Measurements from ENCODE around the gene ARHGAP27. TPM values are rescaled to one million over a fixed set of nuclear protein-coding genes. Genes with fewer than 3 reads are reported as not detected.

ARHGAP27 gene
- total RNA-seq, 1 donor from 2014 or later: 75.7 TPM

DNA sequence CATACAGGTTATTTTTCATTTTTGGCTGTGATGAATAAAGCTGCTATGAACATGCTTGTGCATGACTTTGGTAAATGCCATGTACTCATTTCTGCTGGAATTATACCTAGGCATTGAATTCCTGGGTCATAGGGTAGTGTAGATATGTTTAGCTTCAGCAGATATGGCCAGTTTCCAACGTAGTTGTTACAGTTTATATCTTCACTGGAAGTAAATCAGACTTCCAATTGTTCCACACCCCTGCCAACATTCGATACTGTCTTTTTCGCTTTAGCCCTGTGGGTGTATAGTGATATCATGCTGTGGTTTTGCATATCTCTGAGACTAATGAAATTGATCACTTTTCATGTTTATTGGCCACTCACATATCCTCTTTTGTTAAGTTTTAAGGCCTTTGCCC, 50.4 kb downstream of the ARHGAP27 start:
- intact Hi-C loops (cut with micrococcal nuclease): no loop called here
- Mint-ChIP-seq H3K4me3 (no peak overlapping the region), H3K4me1 (peaks cover 17% of the 10 kb centered on the region), H3K27ac (no peak overlapping the region), H3K9me3 (no peaks in the 10 kb centered on the region), H3K27me3 (no peaks in the 10 kb centered on the region), H3K36me3 (ENCODE audit: low read depth) (no peaks in the 10 kb centered on the region)
- ChIA-PET POLR2A (interaction anchor here (0.6 to 2.9 kb wide), 4 partner anchors 25 to 319 kb away, joined by 4 to 15 read pairs (median 4); partner anchors contain the start of gene MAP3K14), CTCF (interaction anchor here (0.9 to 1.6 kb wide), 3 partner anchors 70 to 162 kb away, joined by 3 to 7 read pairs (median 4); no protein-coding TSS in a partner anchor)
- DNase-seq (no peak), ATAC-seq (ENCODE audit: low read depth) (no peak)
- TF ChIP-seq, protein P1, sequence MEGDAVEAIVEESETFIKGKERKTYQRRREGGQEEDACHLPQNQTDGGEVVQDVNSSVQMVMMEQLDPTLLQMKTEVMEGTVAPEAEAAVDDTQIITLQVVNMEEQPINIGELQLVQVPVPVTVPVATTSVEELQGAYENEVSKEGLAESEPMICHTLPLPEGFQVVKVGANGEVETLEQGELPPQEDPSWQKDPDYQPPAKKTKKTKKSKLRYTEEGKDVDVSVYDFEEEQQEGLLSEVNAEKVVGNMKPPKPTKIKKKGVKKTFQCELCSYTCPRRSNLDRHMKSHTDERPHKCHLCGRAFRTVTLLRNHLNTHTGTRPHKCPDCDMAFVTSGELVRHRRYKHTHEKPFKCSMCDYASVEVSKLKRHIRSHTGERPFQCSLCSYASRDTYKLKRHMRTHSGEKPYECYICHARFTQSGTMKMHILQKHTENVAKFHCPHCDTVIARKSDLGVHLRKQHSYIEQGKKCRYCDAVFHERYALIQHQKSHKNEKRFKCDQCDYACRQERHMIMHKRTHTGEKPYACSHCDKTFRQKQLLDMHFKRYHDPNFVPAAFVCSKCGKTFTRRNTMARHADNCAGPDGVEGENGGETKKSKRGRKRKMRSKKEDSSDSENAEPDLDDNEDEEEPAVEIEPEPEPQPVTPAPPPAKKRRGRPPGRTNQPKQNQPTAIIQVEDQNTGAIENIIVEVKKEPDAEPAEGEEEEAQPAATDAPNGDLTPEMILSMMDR (IDR thresholded peaks at IDR 0.05): no peak

- DNase-seq (no peak), ATAC-seq (ENCODE audit: low read depth) (no peak)
- no peaks in the 10 kb centered on the region for H3K9me3 Mint-ChIP-seq
- TF ChIP-seq, protein P1 (IDR thresholded peaks at IDR 0.05): no peak
- CTCF ChIA-PET: interaction anchor here (1.3 kb wide), 1 partner anchor 104 kb away, joined by 8 read pairs; no protein-coding TSS in a partner anchor
- POLR2A ChIA-PET: interaction anchor here (2.9 kb wide), 1 partner anchor 64 kb away, joined by 15 read pairs; the partner anchor contains the start of gene MAP3K14
- no peaks in the 10 kb centered on the region for H3K27me3 Mint-ChIP-seq
- H3K4me1 Mint-ChIP-seq: peaks cover 17% of the 10 kb centered on the region
- no peak overlapping the region for H3K4me3 Mint-ChIP-seq
- intact Hi-C loops (cut with micrococcal nuclease): no loop called here
- H3K27ac Mint-ChIP-seq: no peak overlapping the region
- H3K36me3 Mint-ChIP-seq (ENCODE audit: low read depth): no peaks in the 10 kb centered on the region
Measured at GRCh38 chr17:45380991-45381390, 51.7 kb downstream of the ARHGAP27 start.

DNA sequence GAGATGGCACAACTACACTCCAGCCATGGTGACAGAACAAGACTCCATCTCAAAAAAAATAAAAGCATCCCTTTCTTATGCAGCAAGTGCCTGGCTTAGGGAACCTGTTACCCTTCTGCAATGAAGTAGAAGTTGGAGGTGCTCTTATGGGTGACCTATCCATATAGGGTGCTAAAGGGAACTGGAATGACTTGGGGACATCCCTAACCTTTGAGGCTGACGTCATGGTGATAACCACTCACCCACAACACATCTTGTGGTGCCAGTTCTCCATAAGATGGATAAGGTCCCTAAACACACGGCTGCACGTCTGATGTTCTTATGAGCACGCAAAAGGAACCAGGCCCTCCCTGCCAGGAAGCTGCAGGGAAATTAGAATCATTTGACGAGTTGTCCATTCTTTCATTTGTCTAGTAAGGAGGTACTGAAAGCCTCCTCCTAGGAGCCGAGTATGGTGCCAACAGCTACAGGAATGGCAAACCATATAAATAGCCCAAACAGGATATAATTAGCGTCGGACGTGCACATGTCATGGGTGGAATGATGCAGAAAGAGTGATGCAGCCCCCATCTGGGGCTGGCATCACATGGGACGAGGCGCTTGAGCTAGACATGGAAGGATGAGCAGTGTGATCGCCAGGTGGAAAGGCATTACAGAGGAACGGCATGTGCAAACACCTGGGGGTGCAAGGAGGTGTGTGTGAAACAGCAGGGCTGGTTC, 52.5 kb downstream of the ARHGAP27 start:
- peak; percentile 31 for ATAC-seq (ENCODE audit: low read depth)
- POLR2A ChIA-PET: interaction anchor here (2.9 kb wide), 1 partner anchor 63 kb away, joined by 15 read pairs; the partner anchor contains the start of gene MAP3K14

GRCh38 chr17:45377401-45377800, 55.3 kb downstream of the ARHGAP27 start:
- H3K36me3 Mint-ChIP-seq (ENCODE audit: low read depth): no peaks in the 10 kb centered on the region
- H3K27me3 Mint-ChIP-seq: no peaks in the 10 kb centered on the region
- CTCF ChIA-PET: interaction anchor here (0.9 kb wide), 1 partner anchor 101 kb away, joined by 3 read pairs; no protein-coding TSS in a partner anchor
- intact Hi-C loops (cut with micrococcal nuclease): no loop called here
- DNase-seq: no peak
- peaks cover 22% of the 10 kb centered on the region for H3K4me1 Mint-ChIP-seq
- H3K27ac Mint-ChIP-seq: no peak overlapping the region
- TF ChIP-seq, protein P1 (IDR thresholded peaks at IDR 0.05): no peak
- H3K9me3 Mint-ChIP-seq: no peaks in the 10 kb centered on the region
- ATAC-seq (ENCODE audit: low read depth): no peak
- H3K4me3 Mint-ChIP-seq: no peak overlapping the region
- POLR2A ChIA-PET: interaction anchor here (0.6 to 1.0 kb wide), 3 partner anchors 15 to 154 kb away, joined by 3 to 12 read pairs (median 9); partner anchors contain the start of gene MAP3K14

More for the DNA sequence above, 52.5 kb downstream of the ARHGAP27 start:
- H3K27ac Mint-ChIP-seq: no peak overlapping the region
- peaks cover 11% of the 10 kb centered on the region for H3K4me1 Mint-ChIP-seq
- CTCF ChIA-PET: interaction anchor here (1.3 kb wide), 1 partner anchor 103 kb away, joined by 8 read pairs; no protein-coding TSS in a partner anchor
- H3K36me3 Mint-ChIP-seq (ENCODE audit: low read depth): no peaks in the 10 kb centered on the region
- intact Hi-C loops (cut with micrococcal nuclease): no loop called here
- H3K27me3 Mint-ChIP-seq: no peaks in the 10 kb centered on the region
- H3K9me3 Mint-ChIP-seq: no peaks in the 10 kb centered on the region
- TF ChIP-seq, protein P1 (IDR thresholded peaks at IDR 0.05): no peak
- DNase-seq: no peak
- H3K4me3 Mint-ChIP-seq: no peak overlapping the region
